Measurements from ENCODE around the gene DAB1. TPM values are rescaled to one million over a fixed set of nuclear protein-coding genes. Genes with fewer than 3 reads are reported as not detected.

DAB1 gene
- total RNA-seq, 1 experiment from 2014 or later = not detected

DNA sequence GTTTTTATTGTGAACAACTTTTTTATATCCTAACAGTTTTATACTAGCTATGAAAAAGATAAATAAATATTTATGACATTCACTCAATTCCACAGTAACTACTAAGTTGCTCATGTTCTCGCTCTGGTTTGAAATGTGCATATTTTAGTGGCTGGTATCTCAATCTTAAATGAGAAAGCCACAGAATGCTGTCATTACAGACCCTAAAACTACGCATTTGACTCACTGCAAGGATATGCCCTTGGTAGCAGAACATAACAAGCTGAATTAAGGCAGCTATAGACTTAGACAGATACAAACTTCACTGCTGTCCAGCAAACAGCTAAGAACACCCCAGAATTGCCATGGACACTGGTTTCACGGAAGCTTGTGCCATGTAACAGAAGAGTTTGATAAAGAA is 19.0 kb downstream of the DAB1 start:
- TF ChIP-seq SIN3A (IDR thresholded peaks at IDR 0.05; ENCODE audit: low read depth) = no peak
- TF ChIP-seq RAD21 (IDR thresholded peaks at IDR 0.05; ENCODE audit: low read depth) = no peak
- TF ChIP-seq YY1 (IDR thresholded peaks at IDR 0.05; ENCODE audit: extremely low read depth, insufficient replicate concordance, low read depth, low read length) = no peak
- TF ChIP-seq EZH2 (IDR thresholded peaks at IDR 0.05) = no peak
- TF ChIP-seq CBX3 (IDR thresholded peaks at IDR 0.05; ENCODE audit: low read depth) = no peak
- TF ChIP-seq ELF1 (IDR thresholded peaks at IDR 0.05; ENCODE audit: borderline replicate concordance, low read depth) = no peak
- TF ChIP-seq, protein P1, sequence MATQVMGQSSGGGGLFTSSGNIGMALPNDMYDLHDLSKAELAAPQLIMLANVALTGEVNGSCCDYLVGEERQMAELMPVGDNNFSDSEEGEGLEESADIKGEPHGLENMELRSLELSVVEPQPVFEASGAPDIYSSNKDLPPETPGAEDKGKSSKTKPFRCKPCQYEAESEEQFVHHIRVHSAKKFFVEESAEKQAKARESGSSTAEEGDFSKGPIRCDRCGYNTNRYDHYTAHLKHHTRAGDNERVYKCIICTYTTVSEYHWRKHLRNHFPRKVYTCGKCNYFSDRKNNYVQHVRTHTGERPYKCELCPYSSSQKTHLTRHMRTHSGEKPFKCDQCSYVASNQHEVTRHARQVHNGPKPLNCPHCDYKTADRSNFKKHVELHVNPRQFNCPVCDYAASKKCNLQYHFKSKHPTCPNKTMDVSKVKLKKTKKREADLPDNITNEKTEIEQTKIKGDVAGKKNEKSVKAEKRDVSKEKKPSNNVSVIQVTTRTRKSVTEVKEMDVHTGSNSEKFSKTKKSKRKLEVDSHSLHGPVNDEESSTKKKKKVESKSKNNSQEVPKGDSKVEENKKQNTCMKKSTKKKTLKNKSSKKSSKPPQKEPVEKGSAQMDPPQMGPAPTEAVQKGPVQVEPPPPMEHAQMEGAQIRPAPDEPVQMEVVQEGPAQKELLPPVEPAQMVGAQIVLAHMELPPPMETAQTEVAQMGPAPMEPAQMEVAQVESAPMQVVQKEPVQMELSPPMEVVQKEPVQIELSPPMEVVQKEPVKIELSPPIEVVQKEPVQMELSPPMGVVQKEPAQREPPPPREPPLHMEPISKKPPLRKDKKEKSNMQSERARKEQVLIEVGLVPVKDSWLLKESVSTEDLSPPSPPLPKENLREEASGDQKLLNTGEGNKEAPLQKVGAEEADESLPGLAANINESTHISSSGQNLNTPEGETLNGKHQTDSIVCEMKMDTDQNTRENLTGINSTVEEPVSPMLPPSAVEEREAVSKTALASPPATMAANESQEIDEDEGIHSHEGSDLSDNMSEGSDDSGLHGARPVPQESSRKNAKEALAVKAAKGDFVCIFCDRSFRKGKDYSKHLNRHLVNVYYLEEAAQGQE (IDR thresholded peaks at IDR 0.05; ENCODE audit: low read depth) = no peak
- no peak for TF ChIP-seq CEBPB (IDR thresholded peaks at IDR 0.05; ENCODE audit: low read depth)
- no peak for TF ChIP-seq SRF (IDR thresholded peaks at IDR 0.05; ENCODE audit: low read depth)
- no peak for TF ChIP-seq FOSL1 (IDR thresholded peaks at IDR 0.05; ENCODE audit: low read depth)
- TF ChIP-seq, protein P2, sequence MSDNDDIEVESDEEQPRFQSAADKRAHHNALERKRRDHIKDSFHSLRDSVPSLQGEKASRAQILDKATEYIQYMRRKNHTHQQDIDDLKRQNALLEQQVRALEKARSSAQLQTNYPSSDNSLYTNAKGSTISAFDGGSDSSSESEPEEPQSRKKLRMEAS (IDR thresholded peaks at IDR 0.05) = no peak
- ChIA-PET RAD21 (ENCODE audit: low non-redundant PET in 1 of 2, low total read pairs in 2 of 2, uncharacterized antibody in 2 of 2, unreplicated experiment in 2 of 2) (no interaction called here), CTCF (no interaction called here), POLR2A (no interaction called here)
- no peak for ATAC-seq
- intact Hi-C loops (cut with micrococcal nuclease) = no loop called here
- no peaks in the 10 kb centered on the region for H3K9me3 ChIP-seq (ENCODE audit: control insufficient read depth in 1 of 2, insufficient read depth in 1 of 2, low read depth in 1 of 2, low read length in 2 of 2)
- H3K36me3 ChIP-seq (ENCODE audit: control insufficient read depth in 1 of 2, insufficient read depth in 2 of 2, low read length in 2 of 2) = no peaks in the 10 kb centered on the region
- H3K9ac ChIP-seq (ENCODE audit: low read length) = no peak overlapping the region
- H3K4me2 ChIP-seq (ENCODE audit: low read length) = no peak overlapping the region
- no peak overlapping the region for H2AFZ ChIP-seq (ENCODE audit: low read depth, low read length, poor library complexity, severe bottlenecking)
- no peaks in the 10 kb centered on the region for H3K79me2 ChIP-seq (ENCODE audit: insufficient read depth, low read length)
- DNase-seq (ENCODE audit: low read depth, low spot score) = no peak
- no peaks in the 10 kb centered on the region for H3K4me1 ChIP-seq (ENCODE audit: control insufficient read depth in 1 of 2, insufficient read depth in 2 of 2, low read length in 2 of 2)
- no peaks in the 10 kb centered on the region for H4K20me1 ChIP-seq (ENCODE audit: insufficient read depth)
- no peaks in the 10 kb centered on the region for H3K27me3 ChIP-seq (ENCODE audit: insufficient read depth, low read length)
- no peaks in the 10 kb centered on the region for H3K9me2 ChIP-seq (ENCODE audit: insufficient read depth)
- no peak overlapping the region for H3K27ac ChIP-seq (ENCODE audit: low read depth, low read length)
- no peak overlapping the region for H3K4me3 ChIP-seq (replicated peaks in 1 of 2; ENCODE audit: low read depth in 1 of 2, low read length in 2 of 2)
- BruUV-seq (replicated peaks) = no TSS peak

All from HCT116 (cell line).